Mucosa of rectum (tissue), 2 donors: ENCODE data around the gene CALHM4.

ENCODE experiments used
- H3K27ac ChIP-seq, 2 donors: one replicate each; pipeline ENCODE4 v1.7.0; 2013; ENCODE audit warnings: inconsistent platforms in 2 of 2, low read depth in 2 of 2, low read length in 2 of 2
- H3K27me3 ChIP-seq, 2 donors: one replicate each; pipeline ENCODE4 v1.7.0; 2013; ENCODE audit warnings: low read length in 2 of 2; ENCODE audit not compliant: control insufficient read depth in 2 of 2, insufficient read depth in 2 of 2
- H3K36me3 ChIP-seq, 2 donors: one replicate each; pipeline ENCODE4 v1.7.0; 2013; ENCODE audit warnings: low read length in 2 of 2; ENCODE audit not compliant: control insufficient read depth in 2 of 2, insufficient read depth in 2 of 2
- H3K4me1 ChIP-seq, 2 donors: one replicate each; pipeline ENCODE4 v1.7.0; 2013; ENCODE audit warnings: low read length in 2 of 2, mild to moderate bottlenecking in 1 of 2; ENCODE audit not compliant: control insufficient read depth in 2 of 2, insufficient read depth in 2 of 2
- H3K4me3 ChIP-seq, 2 donors: one replicate each; pipeline ENCODE4 v1.7.0; 2013; ENCODE audit warnings: low read length in 2 of 2
- H3K9ac ChIP-seq, 2 donors: one replicate each; pipeline ENCODE4 v1.7.0; 2013; ENCODE audit warnings: low read length in 2 of 2, low read depth in 1 of 2, mild to moderate bottlenecking in 1 of 2
- H3K9me3 ChIP-seq, 2 donors: one replicate each; pipeline ENCODE4 v1.7.0; 2013; ENCODE audit warnings: low read length in 2 of 2; ENCODE audit not compliant: control insufficient read depth in 2 of 2
- donor health status: healthy.
- donor health status: Normal muscosa, but diverticular disease.

CALHM4 gene

GRCh38 chr6:116518621-116519368 lies 34.8 kb upstream of the CALHM4 start:
- no peaks in the 10 kb centered on the region for H3K36me3 ChIP-seq
- no peak overlapping the region for H3K27ac ChIP-seq
- H3K9ac ChIP-seq: no peak overlapping the region
- no peak overlapping the region for H3K4me3 ChIP-seq
- no peaks in the 10 kb centered on the region for H3K9me3 ChIP-seq
- peaks cover 0 to 2% of the 10 kb centered on the region in 2 donors for H3K27me3 ChIP-seq
- H3K4me1 ChIP-seq: no peaks in the 10 kb centered on the region

- H3K27me3 ChIP-seq: peaks cover 0 to 3% of the 10 kb centered on the region in 2 donors
- no peak overlapping the region for H3K27ac ChIP-seq
- no peak overlapping the region for H3K9ac ChIP-seq
- H3K36me3 ChIP-seq: no peaks in the 10 kb centered on the region
- no peaks in the 10 kb centered on the region for H3K4me1 ChIP-seq
- no peaks in the 10 kb centered on the region for H3K9me3 ChIP-seq
- H3K4me3 ChIP-seq: no peak overlapping the region
Measured at GRCh38 chr6:116522896-116523295, 30.7 kb upstream of the CALHM4 start.

- H3K9ac ChIP-seq: no peak overlapping the region
- H3K4me3 ChIP-seq: no peak overlapping the region
- H3K27ac ChIP-seq: no peak overlapping the region
- H3K27me3 ChIP-seq: peaks cover 0 to 3% of the 10 kb centered on the region in 2 donors
- no peaks in the 10 kb centered on the region for H3K4me1 ChIP-seq
- no peaks in the 10 kb centered on the region for H3K36me3 ChIP-seq
- H3K9me3 ChIP-seq: no peaks in the 10 kb centered on the region
Measured at GRCh38 chr6:116524236-116524635, 29.3 kb upstream of the CALHM4 start.

GRCh38 chr6:116528133-116528532 lies 25.4 kb upstream of the CALHM4 start:
- H3K9ac ChIP-seq: no peak overlapping the region
- H3K4me1 ChIP-seq: no peaks in the 10 kb centered on the region
- no peaks in the 10 kb centered on the region for H3K9me3 ChIP-seq
- no peaks in the 10 kb centered on the region for H3K36me3 ChIP-seq
- H3K4me3 ChIP-seq: no peak overlapping the region
- no peak overlapping the region for H3K27ac ChIP-seq
- peaks cover 0 to 3% of the 10 kb centered on the region in 2 donors for H3K27me3 ChIP-seq

- Histone ChIP-seq H3K4me3 (no peak overlapping the region), H3K9ac (no peak overlapping the region), H3K27ac (no peak overlapping the region)
Measured at GRCh38 chr6:116528780-116529179, 24.8 kb upstream of the CALHM4 start.

GRCh38 chr6:116529466-116530290 lies 23.9 kb upstream of the CALHM4 start:
- Histone ChIP-seq H3K9ac (no peak overlapping the region), H3K4me1 (no peaks in the 10 kb centered on the region), H3K4me3 (no peak overlapping the region), H3K27ac (no peak overlapping the region), H3K9me3 (no peaks in the 10 kb centered on the region), H3K27me3 (peaks cover 0 to 4% of the 10 kb centered on the region in 2 donors), H3K36me3 (no peaks in the 10 kb centered on the region)

More at GRCh38 chr6:116528780-116529179, 24.8 kb upstream of the CALHM4 start:
- H3K9me3 ChIP-seq: no peaks in the 10 kb centered on the region
- H3K36me3 ChIP-seq: no peaks in the 10 kb centered on the region
- H3K4me1 ChIP-seq: no peaks in the 10 kb centered on the region
- peaks cover 3 to 4% of the 10 kb centered on the region in 2 donors for H3K27me3 ChIP-seq

- Histone ChIP-seq H3K27ac (no peak overlapping the region), H3K4me1 (no peaks in the 10 kb centered on the region), H3K36me3 (no peaks in the 10 kb centered on the region), H3K9ac (no peak overlapping the region), H3K27me3 (peaks cover 0 to 4% of the 10 kb centered on the region in 2 donors), H3K9me3 (no peaks in the 10 kb centered on the region), H3K4me3 (no peak overlapping the region)
Measured at GRCh38 chr6:116530436-116530835, 23.1 kb upstream of the CALHM4 start.

- no peak overlapping the region for H3K27ac ChIP-seq
- H3K9me3 ChIP-seq: no peaks in the 10 kb centered on the region
- no peak overlapping the region for H3K9ac ChIP-seq
- no peaks in the 10 kb centered on the region for H3K4me1 ChIP-seq
- H3K4me3 ChIP-seq: no peak overlapping the region
- no peaks in the 10 kb centered on the region for H3K36me3 ChIP-seq
- peaks cover 0 to 4% of the 10 kb centered on the region in 2 donors for H3K27me3 ChIP-seq
Measured at GRCh38 chr6:116531675-116532570, 21.6 kb upstream of the CALHM4 start.

GRCh38 chr6:116533233-116533957 lies 20.2 kb upstream of the CALHM4 start:
- no peaks in the 10 kb centered on the region for H3K4me1 ChIP-seq
- H3K9ac ChIP-seq: no peak overlapping the region
- no peak overlapping the region for H3K4me3 ChIP-seq
- no peaks in the 10 kb centered on the region for H3K9me3 ChIP-seq
- no peak overlapping the region for H3K27ac ChIP-seq
- no peaks in the 10 kb centered on the region for H3K36me3 ChIP-seq
- peaks cover 0 to 4% of the 10 kb centered on the region in 2 donors for H3K27me3 ChIP-seq
